GM19023 (cell line): ENCODE results near the gene MYOD1.

Source experiments
- ATAC-seq: cut with Tn5 transposase; IDR thresholded peaks from one replicate; pipeline ENCODE4 v1.9.1; 2021; ENCODE audit warnings: mild to moderate bottlenecking, moderate library complexity; ENCODE audit not compliant: unreplicated experiment

Gene MYOD1

DNA sequence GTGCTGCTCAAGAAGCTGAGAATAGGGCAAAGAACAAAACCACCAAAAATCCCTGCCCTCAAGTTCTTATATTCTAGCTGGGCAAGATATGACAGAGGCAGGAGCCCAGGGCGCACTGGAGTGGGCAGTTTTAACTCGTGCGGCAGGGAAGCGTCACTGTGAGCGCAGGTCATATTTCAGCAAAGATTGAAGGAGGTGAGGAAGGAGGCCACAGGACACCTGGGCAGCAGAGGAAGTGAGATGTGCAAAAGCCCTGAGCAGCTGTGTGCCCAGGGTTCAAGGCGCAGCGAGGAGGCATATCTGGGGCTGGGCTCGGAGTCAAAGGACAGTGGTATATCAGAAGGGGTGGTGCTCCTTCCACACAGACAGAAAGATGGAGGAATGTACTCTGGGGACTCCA is 28.7 kb downstream of the MYOD1 start:
- no peak for ATAC-seq

DNA sequence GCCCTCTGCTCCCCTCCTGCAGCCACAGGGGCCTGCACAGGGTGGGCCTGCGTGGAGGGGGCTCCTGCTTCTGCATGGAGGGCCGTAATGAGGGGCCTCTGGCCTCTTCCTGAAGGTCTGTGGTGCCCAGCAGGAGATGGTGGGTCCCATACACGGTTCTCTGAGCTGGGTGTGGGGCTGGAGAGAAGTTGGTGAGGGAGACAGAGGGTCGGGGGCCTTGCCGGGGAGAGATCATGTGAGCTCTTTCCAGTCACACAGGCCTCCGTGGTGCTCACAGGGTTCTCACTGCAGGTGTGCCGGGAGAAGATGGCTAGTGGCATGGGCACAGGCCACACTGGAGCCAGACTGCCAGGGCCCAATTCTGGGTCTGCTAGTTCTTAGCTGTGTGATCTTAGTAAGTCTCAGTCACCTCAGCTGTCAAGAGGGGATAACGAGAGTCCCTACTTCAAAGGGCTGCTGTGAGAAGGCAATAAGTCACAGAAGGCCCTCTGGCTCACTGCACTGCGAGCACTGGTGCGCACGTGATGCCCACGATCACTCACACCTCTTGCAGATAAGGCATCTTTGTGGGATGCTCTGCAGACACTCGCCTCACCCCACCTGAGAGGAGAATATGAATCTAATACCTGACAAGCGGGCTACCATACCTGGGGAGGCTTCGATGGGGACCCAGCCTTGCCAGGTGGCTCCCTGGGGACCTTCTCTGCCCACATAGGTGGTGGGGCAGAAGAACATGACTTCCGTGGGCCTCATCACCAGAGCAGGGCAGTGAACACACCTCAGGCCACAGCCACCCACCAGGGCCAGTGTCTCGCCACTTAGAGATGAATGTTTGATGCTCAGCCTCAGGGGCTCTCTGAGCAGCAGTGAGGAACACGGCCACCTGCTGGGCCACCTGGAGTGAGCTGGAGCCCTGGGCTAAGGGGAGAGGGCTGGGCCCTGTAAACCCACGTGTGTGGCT is 29.7 kb downstream of the MYOD1 start:
- ATAC-seq = no peak

DNA sequence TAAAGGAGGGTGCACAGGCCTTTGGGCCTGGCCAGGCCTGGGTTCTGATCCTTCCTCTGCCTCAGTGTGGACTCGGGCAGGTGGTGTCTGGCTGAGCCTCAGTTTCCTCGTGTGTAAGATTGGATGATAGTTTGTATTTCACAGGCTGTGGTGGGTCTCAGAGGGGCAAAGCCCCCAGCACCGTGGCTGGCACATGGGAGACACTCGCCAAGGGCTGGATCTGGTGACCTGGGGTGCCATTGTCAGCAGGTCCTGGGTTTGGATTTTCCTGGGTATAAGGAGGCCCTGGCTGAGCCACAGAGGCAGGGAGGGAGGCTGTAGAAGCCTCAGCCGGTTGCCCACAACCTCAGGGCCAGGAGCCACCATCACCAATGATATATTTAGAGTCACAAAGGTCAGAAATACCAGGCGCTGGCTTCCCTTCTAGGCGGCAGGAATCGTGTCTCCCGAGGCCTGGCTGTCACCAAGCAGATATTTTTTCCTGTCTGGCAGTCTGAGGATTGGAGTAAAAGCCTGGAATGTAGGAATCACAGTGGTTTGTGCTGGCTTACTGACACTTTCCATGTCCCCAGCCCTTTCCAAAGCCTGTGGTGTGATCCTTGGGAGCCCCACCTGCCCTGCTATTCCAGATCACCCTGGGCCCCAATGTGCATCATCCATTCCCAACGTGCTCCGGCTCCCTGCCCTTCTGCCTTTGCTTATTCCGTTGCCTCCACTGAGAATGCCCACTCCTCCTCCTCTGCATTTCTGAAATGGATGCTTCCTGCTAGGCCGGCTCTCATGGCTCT is 30.8 kb downstream of the MYOD1 start:
- ATAC-seq = no peak

DNA sequence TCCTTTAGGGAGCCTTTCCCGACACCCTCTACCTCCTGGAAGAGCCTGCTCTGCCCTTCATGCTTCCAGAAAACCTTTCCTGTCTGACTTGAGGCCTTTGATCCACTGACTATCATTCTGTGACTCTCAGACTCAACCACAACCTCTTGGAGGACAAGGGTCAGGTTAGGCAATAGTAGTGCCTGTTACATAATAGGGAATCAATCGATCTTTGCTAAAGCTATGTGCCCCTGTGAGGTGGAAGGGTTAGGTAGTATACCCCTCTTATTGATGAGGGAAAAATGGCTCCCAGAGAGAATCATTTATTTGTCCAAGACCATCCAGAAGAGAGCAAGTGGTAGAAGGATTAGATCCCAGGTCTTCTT is 31.4 kb downstream of the MYOD1 start:
- no peak for ATAC-seq

DNA sequence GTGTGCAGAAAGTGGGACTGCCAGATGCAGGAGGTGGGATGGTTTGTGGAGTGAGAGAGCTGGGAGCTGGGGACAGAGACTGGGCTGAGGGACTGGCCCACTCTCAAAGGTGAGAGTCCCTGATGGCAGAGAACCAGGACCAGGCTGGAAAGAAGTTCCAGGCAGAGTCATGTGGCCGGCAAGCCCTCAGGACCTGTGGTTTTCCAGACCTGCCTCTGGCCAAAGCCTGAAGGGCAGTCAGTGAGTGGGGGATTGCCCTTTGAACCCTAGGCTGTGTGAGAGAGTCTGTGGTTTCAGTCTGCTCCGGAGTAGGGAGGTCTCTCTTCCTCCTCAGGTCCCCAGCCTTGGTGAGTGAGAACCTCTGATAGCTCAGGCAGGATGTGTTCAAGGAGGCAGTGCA is 32.2 kb downstream of the MYOD1 start:
- no peak for ATAC-seq

DNA sequence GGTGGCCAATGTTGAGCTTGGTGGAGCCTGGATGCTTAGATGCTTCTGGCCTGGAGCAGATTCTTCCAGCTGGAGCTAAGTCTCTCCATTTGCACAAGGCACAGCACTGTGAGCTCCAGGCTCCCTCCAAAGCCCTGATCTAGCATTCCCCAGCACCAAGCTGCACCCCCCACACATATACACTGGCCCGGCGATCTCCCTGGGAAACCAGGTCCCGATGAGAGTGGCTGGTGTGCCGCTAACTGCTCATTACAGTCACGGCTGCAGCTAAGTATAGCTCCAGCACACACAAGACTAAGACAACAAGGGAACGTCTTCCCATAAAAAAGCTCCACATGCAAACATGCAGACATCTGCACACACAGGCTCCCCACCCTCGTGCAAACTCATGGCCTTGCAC is 32.8 kb downstream of the MYOD1 start:
- no peak for ATAC-seq

DNA sequence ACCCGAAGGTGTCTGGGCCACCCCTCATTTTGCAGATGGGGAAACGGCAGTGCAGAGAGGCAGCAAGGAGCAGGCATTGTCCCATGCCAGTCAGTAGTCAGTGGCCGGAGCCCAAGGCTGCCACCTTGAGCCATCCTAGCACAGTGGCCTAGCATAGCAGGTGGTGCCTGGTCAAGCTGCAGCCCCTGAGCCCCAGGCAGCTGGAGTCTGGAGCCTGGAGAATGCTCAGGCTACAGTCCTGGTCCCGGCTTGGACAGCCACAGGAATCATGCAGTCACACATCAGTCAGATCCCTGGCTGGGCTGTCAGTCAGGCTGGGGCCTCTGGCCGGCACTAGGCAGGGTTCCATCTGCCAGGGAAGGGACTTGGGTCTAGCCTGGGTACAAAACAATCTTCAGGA is 33.8 kb downstream of the MYOD1 start:
- no peak for ATAC-seq

DNA sequence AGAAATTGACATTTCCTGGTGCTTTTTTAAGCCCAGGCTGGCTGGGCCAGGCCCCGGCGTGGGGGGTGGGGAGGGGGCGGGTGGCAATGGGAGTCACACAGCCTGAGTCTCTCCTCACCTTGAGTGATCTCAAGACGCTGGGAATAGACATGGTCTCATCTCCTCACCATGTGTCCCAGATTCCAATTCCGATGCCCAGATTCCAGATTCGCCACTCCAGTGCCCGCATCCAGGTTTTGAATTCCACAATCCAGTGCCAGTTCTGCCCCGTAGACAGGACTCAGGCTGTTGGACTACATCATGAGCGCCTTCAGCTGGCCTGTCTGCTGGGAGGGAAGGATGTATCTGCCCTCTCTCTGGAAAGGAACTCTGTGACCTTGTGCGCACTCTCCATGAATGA is 34.3 kb downstream of the MYOD1 start:
- no peak for ATAC-seq

DNA sequence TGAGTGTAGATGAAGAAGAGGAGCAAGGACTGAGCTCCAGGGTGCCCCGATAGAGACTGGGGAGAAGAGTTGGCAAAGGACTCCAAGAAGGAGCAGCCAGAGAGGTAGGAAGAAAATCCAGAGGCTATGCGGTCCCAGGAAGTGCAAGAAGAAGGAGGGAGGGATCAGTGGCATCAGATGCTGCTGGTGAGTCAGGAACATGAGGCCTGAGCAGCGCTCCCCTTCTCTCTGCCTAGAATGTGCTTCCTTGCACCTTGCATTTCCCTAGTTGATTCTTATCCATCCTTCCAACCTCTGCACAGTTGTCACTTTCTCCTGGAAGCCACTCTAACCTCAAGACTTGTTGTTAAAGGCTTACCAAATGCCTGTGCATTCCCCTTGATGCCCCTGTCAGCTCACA is 36.5 kb downstream of the MYOD1 start:
- no peak for ATAC-seq

DNA sequence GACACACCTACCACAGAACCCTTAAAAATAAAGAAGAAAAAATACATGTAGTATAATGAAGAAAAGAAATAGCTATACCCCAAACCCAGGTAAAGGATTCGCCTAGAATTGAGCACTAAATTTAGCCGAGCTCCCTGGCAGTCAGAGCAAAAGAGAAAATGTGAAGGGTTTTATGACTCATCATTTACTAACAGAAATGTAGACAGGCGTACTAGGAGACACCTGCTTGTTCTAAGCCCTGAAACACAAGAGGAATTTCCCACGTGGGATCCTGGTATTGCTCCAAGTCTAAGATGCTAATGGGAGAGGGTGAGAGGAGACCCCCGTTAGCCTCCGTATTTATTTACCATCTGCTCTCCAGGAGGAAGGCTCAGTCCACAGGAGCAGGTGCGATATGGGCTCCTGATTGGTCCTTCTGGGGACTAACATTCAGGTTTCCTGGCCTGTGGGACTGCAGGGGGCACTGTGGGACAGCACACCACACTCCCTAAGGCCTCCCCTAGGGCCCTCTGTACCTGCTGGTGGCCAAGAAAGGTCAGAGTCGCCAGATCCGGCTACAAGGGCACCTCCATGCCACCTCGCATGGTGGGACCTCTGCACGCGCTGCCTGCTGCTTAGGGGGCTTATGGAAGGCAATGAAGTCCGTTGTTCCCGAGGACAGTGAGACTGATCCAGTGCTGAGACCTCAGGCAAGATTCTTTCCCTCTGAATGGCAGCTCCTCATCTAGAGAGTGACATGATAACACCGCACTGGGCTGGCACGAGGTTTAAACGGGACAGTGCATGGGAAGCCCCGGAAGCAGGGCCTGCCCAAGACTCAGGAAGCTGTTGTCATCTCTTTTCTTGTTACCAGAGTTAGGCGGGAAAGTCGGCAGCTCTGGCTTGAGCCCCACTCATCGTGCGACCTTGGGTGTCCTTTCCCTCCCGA is 41.0 kb downstream of the MYOD1 start:
- ATAC-seq = peak; percentile 78

DNA sequence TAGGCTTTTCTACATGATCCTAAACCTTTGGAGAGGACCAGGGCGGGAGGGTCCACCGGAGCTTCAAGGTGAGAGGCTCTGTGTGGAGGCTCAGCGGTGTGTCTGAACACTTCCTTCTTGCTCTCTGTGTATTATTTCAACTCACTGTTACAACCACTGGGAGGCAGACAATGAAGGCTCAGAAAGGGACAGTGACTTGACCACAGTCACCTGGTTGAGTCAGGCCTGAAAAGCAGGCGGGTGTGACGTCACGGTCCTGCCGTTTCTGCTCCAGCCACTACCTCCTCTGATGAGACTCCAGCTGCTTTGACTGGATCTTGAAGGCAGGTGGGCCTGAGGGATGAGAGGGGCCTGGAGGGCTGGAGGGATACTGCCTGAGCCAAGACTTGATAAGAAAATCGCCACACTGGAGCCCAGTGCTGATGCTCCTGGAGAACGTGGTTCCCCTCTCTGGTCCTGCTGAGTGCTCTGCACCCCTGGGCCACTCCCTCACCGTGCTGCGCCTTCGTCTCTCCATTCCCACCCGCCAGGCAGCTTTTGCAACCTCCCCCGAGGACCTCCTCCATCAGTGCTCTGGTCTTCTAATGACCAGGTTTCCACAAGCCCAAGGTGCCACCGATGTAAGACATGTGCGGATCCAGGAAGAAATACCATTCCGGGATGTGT is 43.1 kb downstream of the MYOD1 start:
- ATAC-seq = no peak

DNA sequence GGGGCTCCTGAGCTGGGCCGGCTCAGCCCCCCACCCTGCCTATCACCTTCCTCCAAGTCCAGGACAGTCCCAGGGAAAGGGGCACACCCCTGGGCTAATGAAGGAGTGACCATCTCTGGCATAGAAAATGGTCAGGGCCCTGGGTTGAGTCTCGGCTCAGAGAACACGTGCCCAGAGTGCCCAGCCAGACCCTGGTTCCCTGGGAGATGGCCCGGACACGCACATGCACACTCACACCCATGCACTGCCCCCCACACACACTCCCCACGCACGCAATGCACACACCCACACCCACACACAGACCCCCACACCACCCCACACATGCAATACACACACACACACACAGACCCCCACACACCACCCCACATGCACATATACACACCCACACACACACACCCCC is 43.9 kb downstream of the MYOD1 start:
- no peak for ATAC-seq

DNA sequence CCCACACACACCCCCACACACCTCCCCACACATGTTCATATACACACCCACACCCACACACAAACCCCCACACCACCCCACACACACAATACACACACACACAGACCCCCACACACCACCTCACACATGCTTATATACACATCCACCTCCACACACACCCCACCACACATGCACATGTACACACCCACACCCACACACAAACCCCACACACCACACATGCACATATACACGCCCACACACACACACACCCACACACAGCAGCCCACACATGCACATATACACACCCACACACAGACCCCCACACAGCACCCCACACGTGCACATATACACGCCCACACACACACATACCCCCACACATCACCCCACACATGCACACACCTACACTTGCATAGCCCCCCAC is 44.3 kb downstream of the MYOD1 start:
- no peak for ATAC-seq

DNA sequence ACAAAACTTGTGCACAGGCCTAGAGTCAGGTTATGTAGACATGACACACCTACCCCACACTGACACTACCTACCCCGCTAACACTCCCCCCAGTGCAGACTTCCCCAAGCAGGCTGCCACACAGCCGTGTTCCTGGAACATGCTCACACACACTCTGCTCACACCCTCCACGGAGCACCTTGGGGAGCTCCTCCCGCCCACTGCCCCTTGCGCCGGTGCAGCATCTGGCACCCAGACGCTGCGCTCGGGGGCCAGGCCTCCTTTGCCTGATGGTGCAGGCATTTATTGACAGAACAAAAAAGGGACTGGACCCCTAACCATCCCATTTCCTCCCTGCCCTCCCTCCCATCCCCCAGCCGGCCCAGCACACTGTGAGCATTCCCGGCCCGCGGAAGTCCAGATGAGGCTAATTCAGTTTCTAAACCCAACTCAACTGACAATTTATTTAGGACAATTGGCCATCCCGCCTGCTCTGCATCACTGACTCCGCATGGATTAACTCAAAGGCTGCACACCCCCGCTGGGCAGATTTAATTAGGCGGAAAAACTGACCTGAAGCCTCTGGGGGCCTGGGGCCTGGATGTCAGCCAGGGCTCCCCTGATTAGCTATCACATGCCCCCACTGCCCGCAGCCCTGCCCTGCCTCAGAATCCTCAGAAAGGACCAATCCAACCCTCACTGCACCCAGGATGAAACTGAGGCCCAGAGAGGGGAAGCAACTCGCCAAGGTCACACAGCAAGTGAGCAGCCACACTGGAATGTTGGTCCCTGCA is 45.3 kb downstream of the MYOD1 start:
- no peak for ATAC-seq

DNA sequence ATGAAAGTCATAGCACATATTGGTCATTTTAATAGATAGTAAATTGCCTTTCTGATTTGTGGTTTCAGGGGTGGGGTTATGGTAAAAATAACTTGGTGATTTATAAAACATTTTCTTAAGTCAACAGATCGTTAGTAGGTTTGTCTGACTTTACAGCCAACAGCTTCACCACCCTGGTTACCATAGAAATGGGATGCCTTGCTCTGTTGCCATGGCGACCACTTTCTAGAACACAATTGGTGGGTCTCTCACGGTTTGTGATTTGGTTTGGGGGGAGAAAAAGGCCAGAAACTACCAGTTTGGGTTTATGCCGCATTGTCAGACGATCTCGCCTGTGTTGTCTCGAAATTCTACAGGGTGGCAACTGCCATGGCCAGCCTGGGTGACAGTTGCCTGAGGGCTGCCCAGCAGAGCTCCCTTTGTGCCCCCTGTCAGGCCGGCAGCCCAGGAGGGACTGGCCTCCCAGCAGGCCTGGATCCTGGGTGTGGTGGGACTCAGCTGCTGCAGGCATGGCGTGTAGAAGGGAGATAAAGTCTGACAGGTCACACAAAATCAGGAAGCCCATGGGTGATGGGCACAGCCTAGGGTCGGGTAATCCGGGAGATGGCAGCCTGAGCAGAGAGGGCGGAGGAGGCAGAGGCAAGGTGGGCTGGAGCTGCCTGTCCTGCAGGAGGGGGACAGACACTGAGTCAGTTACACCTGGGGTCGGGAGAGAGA is 46.1 kb downstream of the MYOD1 start:
- no peak for ATAC-seq

DNA sequence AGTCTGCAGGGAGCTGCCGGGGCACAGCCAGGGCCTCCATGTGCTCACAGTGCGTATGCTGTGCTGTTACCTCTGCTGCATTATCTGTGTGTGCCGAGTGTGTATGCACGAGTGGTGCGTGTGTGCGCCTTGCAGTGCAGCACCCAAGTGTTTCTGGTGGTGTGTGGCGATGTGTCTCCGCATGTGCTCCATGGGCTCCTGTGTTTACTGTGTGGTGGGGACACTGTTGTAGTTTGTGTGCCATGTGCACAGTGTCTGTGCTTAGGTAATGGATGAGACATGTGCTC is 46.6 kb downstream of the MYOD1 start:
- ATAC-seq = no peak

DNA sequence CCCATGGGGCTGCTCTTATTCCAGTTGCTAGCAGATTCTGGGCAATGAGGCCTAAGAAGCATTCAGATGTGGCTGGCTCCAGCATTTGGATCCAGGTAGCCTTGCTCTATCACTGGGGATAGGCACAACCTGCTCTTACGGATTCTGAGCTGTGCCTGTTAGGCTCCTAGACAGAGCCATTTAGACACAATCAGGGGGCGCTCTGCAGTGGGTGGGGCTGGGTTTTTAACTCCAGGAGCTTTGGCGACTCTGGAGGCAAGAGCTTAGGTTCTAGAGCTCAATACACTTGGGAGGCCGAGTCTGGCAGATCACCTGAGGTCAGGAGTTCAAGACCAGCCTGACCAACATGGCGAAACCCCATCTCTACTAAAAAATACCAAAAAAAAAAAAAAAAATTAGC is 47.2 kb downstream of the MYOD1 start:
- ATAC-seq = no peak

DNA sequence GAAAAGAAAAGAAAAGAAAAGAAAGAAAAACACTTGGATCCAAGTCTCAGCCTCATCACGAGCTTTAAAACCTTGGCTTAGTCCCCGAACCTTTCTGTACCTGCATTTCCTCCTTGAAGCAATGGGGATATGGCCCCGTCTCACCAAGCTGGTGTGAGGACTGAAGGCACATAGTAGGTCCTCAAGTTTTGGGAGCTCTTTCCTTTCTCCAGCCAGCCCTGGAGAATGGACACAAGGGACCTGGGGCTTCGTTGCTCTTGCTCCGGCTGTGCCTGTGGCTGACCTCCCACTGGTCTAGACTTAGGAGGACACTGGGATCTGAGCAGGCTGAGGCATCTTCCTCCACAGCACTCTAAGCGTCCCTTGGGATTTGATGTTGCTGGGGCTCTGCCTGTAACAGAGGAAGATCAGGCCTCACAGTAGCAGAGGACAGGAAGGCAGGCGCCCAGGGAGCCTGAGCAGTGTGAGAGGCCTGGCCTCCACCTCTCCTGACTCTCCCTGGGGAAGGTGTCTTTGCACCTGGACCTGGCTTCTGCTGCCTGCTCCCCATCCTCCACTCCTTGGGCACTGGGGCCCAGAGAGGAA is 48.0 kb downstream of the MYOD1 start:
- ATAC-seq = no peak

DNA sequence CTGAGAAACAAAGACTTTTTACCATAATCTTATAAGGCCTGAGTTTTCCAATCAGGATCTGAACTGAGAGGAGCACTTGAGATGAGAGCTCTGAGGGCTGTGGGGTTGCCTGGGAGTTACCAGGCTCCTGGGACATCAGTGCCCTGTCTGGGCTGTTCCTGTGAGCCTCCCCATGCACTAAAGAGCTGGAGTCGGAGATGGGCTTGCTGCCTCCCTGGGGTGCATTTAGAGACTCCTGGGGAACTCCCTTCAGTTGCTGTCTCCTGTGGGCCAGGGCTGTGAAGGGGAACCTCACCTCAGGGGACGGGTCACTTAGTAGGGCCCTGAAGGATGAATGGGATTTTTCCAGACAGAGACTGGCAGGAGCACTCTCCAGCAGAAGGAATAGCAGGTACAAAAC is 48.5 kb downstream of the MYOD1 start:
- no peak for ATAC-seq
